Heart right ventricle (tissue), 16 donors: Measurements from ENCODE around the gene CR2. TPM values are rescaled to one million over a fixed set of nuclear protein-coding genes. Genes with fewer than 3 reads are reported as not detected.

Source experiments
- ATAC-seq, 8 donors: fragments of 200-7000 bp; cut with Tn5 transposase; one replicate each; pipeline ENCODE4 v1.9.1; 2020; ENCODE audit warnings: mild to moderate bottlenecking in 8 of 8, moderate library complexity in 8 of 8, moderate number of reproducible peaks in 1 of 8
- DNase-seq, 2 donors: peaks; one replicate each; pipeline ENCODE4 v3.0.0-alpha.2; 2020
- H3K27ac ChIP-seq, 10 donors: fragments of 200-600 bp; sonication (generic) in 2 of 10; one replicate each; pipeline versions ENCODE4 v1.5.0 to v1.8.0; 2020 to 2022; ENCODE audit warnings: mild to moderate bottlenecking in 3 of 10
- H3K27me3 ChIP-seq, 7 donors: fragments of 200-600 bp; one replicate each; pipeline ENCODE4 v1.8.0; 2021 to 2022; ENCODE audit warnings: mild to moderate bottlenecking in 2 of 7
- H3K36me3 ChIP-seq, 9 donors: fragments of 200-600 bp; sonication (generic) in 1 of 9; one replicate each; pipeline versions ENCODE4 v1.5.0 to v1.8.0; 2020 to 2022; ENCODE audit warnings: mild to moderate bottlenecking in 2 of 9
- H3K4me1 ChIP-seq, 9 donors: fragments of 200-600 bp; sonication (generic) in 1 of 9; one replicate each; pipeline versions ENCODE4 v1.5.0 to v1.8.0; 2020 to 2022; ENCODE audit warnings: mild to moderate bottlenecking in 4 of 9
- H3K4me3 ChIP-seq, 10 donors: fragments of 200-600 bp; sonication (generic) in 2 of 10; one replicate each; pipeline versions ENCODE4 v1.5.0 to v1.8.0; 2020 to 2022; ENCODE audit warnings: mild to moderate bottlenecking in 7 of 10, moderate library complexity in 2 of 10
- H3K9me3 ChIP-seq, 11 donors: fragments of 200-600 bp in 10 of 11; sonication (generic) in 2 of 11; one replicate each; pipeline versions ENCODE4 v1.5.0 to v1.8.0; 2013 to 2022; ENCODE audit warnings: mild to moderate bottlenecking in 2 of 11, control low read depth in 1 of 11, moderate library complexity in 1 of 11
- CTCF ChIP-seq, 9 donors: fragments of 200-600 bp; sonication (generic) in 2 of 9; IDR thresholded peaks; one replicate each; pipeline versions ENCODE4 v1.5.0 to v1.8.0; 2021 to 2022; ENCODE audit warnings: antibody characterized with exemption in 9 of 9, mild to moderate bottlenecking in 5 of 9, moderate library complexity in 1 of 9
- WGBS, 2 donors: extraction: QIAGEN DNeasy Blood & Tissue Kit; methylation state at CpG; one replicate each; pipeline ENCODE4 v1.1.7; 2013; ENCODE audit warnings: inconsistent platforms in 1 of 2; 5-methylcytosine and 5-hydroxymethylcytosine counted together
- intact Hi-C, 10 donors: fragments of 100-400 bp; cut with DNase I; formaldehyde crosslinking; loops; one replicate each; pipeline versions ENCODE4 v1.11.1 to v1.14.2; 2022
- long read RNA-seq, 3 donors: library from polyadenylated mRNA; unstranded; transcript quantifications; one replicate each; pipeline ENCODE4 v2.0.0, GENCODE V29; 2020 to 2021
- polyA plus RNA-seq, 2 donors: library from polyadenylated mRNA; stranded (reverse); fragments of 200-250 nt; gene quantifications; one replicate each; pipeline ENCODE4 v1.2.3, GENCODE V29; 2013
- total RNA-seq, 10 donors: library from RNA; stranded (reverse); fragmentation: NEBNext Ultra II Directional in 3 of 10; extraction: Animal tissue kit (Norgen Biotek cat#: 25700) in 3 of 10; gene quantifications; one replicate each; pipeline versions ENCODE4 v1.2.1 to v1.2.4, GENCODE V29; 2021 to 2023
- donor health status: Arrhythmogenic right ventricular cardiomyopathy.
- donor health status: ischemic (EF 13 %, LVEDD 7.1; RV severe dilation, severe dysfunction).
- donor health status: healthy with polysubstance abuse.
- donor health status: DM: no; HTN: yes; CAD: no.
- donor health status: DM: no; HTN: no; CAD: no.
- donor health status: ischemic (EF 25% LVEDD 6.9; RV normal size, moderate dysfunction).
- donor health status: ischemic (EF 25% LVEDD 5.7; RV mildly dilated, moderate dysfunction).
- donor health status: healthy.
- donor health status: DM: yes; HTN: yes; CAD: no.
- donor health status: Ischemic cardiomyopathy.
- donor health status: ischemic (EF 35%, LVEDD 5.7; RV mildly dilated, moderate dysfunction).
- donor health status: nonischemic (EF 11% LVEDD 7.7; RV severe dilation, severe dysfunction).
- donor health status: DM: yes; HTN: yes; CAD: no.
- donor health status: PGD.
- donor health status: ischemic (EF 29% LVEDD 5.4; RV normal size, mild dysfunction).
- donor health status: nonischemic (EF 23%, LVEDD 6.1; RV moderate dilation, normal function).

The CR2 gene
- under 1 TPM in 1 of 10 donors, not detected in 9; 0.06 TPM for total RNA-seq
- polyA plus RNA-seq, result under 1 TPM in 1 of 2 donors, not detected in 1; 0.01 TPM
- long read RNA-seq, donor 1, result 0 reads
- long read RNA-seq, donor 2, result 0 reads
- long read RNA-seq, donor 3, result 0 reads

DNA sequence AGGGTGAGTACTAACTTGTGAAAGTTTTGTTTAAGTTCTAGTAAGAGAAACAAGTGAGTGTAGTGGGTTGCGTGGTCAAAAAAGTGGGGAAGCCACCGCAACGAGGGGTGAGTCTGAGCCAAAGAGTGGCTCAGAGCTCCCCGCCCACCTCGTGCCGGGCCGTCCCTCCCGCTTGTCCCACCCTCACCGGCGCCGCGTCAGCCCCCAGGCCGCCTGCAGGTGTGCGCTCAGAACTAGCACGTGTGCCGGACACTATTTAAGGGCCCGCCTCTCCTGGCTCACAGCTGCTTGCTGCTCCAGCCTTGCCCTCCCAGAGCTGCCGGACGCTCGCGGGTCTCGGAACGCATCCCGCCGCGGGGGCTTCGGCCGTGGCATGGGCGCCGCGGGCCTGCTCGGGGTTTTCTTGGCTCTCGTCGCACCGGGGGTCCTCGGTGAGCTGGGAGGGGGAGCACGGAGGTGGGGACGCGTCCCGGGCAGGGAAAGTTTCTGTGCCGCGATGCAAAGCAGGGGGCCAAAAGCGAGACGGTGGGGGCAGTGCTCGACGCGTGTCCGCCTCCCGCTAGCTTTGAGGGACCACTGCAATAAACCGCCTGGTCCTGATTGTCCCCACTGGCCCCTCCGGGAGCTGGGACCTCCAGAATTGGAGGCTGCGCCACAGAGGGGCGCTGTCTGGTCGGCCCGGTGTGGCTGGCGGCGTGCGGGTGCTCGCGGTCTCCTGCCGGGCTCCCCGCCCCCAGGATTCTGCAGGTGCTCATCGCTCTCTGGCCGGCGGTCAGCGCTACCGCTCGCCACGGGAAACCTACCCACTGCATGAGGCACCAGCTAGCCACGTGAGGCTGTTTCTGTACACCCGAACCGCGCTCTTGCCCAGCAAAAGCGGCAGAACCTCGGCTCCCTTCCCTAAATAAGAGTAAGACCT is at the start of gene CR2:
CR2 (plus strand) TSS at position 283 of the 919 bp plus-strand sequence; CDS start at position 374, 91 bp downstream.
- peak in 4 of 9 donors; percentile 12 to 34 (median 22) for TF ChIP-seq CTCF (IDR thresholded peaks at IDR 0.05)
- 1 to 2% methylated on average over 75 of the region's 75 CpGs for WGBS, 2 donors
- Histone ChIP-seq H3K27ac (no peak within 1 kb of the TSS), H3K36me3 (no peaks in the 10 kb centered on the region), H3K4me3 (peak within 1 kb of the TSS in 9 of 10 donors; percentile 19 to 52 (median 42)), H3K27me3 (peaks cover 7 to 83% (median 63%) of the 10 kb centered on the region in 7 donors), H3K9me3 (no peaks in the 10 kb centered on the region), H3K4me1 (peaks cover 3 to 16% (median 14%) of the 10 kb centered on the region in 9 donors)
- ATAC-seq (peak in 6 of 8 donors; percentile 28 to 59 (median 45)), DNase-seq (peak in 1 of 2 donors; percentile 18)
- intact Hi-C loops, result no loop called here

DNA sequence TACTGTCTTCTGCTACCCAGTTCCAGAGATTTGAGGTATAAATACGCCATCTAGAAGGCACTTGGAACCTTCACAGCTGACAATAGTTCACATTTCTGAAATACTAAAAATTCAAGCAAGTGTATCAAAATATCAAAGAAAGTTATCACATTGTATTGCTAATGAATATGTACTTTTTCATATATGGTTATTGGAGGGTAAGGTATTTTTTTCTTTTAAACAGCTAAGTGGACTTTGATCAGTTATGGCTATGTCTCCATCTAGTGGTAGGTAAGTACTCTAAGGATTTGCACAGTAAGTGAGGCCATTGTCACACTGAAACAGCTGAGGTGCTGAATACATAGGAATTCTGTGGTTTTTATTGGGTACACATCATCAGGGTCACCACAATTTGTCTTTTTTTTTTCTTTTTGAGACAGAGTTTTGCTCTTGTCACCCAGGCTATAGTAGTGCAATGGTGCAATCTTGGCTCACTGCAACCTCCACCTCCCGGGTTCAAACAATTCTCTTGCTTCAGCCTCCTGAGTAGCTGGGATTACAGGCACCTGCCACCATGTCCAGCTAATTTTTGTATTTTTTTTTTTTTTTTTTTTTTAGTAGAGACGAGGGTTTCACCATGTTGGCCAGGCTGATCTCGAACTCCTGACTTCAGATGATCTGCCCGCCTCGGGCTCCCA is 49.1 kb upstream of the CR2 start:
- WGBS, 2 donors, result 78 to 81% methylated on average over 6 of the region's 6 CpGs
- ATAC-seq (peak in 7 of 8 donors; percentile 52 to 81 (median 62)), DNase-seq (no peak)
- peak; percentile 46 to 91 (median 86) for TF ChIP-seq CTCF (IDR thresholded peaks at IDR 0.05)
- intact Hi-C loops, result loop anchor here in 9 of 10 donors (2.0 to 10.0 kb wide), 8 partner anchors 148 to 323 kb away; partner anchors contain the start of gene C4BPB (in 1 of the 9)
- H3K27me3 ChIP-seq, result peaks cover 0 to 9% (median 0%) of the 10 kb centered on the region in 7 donors
- no peaks in the 10 kb centered on the region for H3K36me3 ChIP-seq
- peaks cover 0 to 21% (median 0%) of the 10 kb centered on the region in 9 donors for H3K4me1 ChIP-seq
- H3K4me3 ChIP-seq, result no peak overlapping the region
- no peak overlapping the region for H3K27ac ChIP-seq
- H3K9me3 ChIP-seq, result no peaks in the 10 kb centered on the region

DNA sequence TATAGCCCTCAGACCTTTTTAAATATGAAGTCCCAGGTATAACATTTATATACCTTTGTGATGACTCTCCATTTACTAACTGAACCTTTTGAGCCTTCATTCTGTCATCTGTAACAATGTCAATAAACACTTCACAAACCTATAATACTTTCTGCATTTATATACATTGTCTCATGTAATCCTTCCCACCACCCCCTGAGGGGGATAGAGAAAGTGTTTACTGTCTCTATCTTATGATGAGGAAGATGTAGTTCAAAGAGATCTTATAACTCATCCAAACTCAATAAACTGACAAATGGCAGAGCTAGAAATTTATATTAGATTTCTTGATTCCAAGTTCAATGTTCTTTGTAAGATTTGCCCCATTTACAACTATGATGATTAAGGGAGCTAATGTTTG is 48.3 kb upstream of the CR2 start:
- intact Hi-C loops, result loop anchor here in 8 of 10 donors (2.0 to 10.0 kb wide), 7 partner anchors 151 to 324 kb away; partner anchors contain the start of gene C4BPB (in 1 of the 8)
- TF ChIP-seq CTCF (IDR thresholded peaks at IDR 0.05), result no peak
- H3K36me3 ChIP-seq, result no peaks in the 10 kb centered on the region
- no peak for DNase-seq
- H3K4me3 ChIP-seq, result no peak overlapping the region
- no peaks in the 10 kb centered on the region for H3K9me3 ChIP-seq
- H3K27ac ChIP-seq, result peak overlapping the region in 1 of 10 donors; percentile 84
- H3K4me1 ChIP-seq, result peaks cover 0 to 21% (median 0%) of the 10 kb centered on the region in 9 donors
- ATAC-seq, result no peak
- H3K27me3 ChIP-seq, result peaks cover 0 to 9% (median 0%) of the 10 kb centered on the region in 7 donors
